ENCODE results near the gene TAS2R60. TPM values are rescaled to one million over a fixed set of nuclear protein-coding genes. Genes with fewer than 3 reads are reported as not detected.
A peak's percentile ranks its signal among the peaks of the same experiment; 100 is the strongest.
"Not testable (repeated sequence)": the region's sequence is repeated elsewhere in the genome, so short reads cannot be mapped to it uniquely, and the experiment has no call there.

The TAS2R60 gene
- polyA plus RNA-seq, 1 donor from 2014 or later, result not detected

- Mint-ChIP-seq H3K4me1 (peaks cover 0 to 3% (median 3%) of the 10 kb centered on the region in 3 donors), H3K27me3 (peaks cover 21% of the 10 kb centered on the region), H3K9me3 (peaks cover 0 to 10% (median 4%) of the 10 kb centered on the region in 3 donors), H3K27ac (no peak overlapping the region), H3K36me3 (peaks cover 2% of the 10 kb centered on the region), H3K4me3 (no peak overlapping the region)
Measured at GRCh38 chr7:143419880-143420279, 23.4 kb upstream of the TAS2R60 start.

- H3K27ac Mint-ChIP-seq, result peak overlapping the region in 1 of 3 donors; percentile 52
- peaks cover 0 to 10% (median 4%) of the 10 kb centered on the region in 3 donors for H3K9me3 Mint-ChIP-seq
- H3K27me3 Mint-ChIP-seq, result peaks cover 17% of the 10 kb centered on the region
- H3K4me1 Mint-ChIP-seq, H3K36me3 Mint-ChIP-seq, H3K4me3 Mint-ChIP-seq: not testable (repeated sequence)
Measured at GRCh38 chr7:143420624-143421023, 22.6 kb upstream of the TAS2R60 start.

GRCh38 chr7:143422033-143422432 is 21.2 kb upstream of the TAS2R60 start:
- peaks cover 2% of the 10 kb centered on the region for H3K36me3 Mint-ChIP-seq

GRCh38 chr7:143424476-143424875 is 18.8 kb upstream of the TAS2R60 start:
- not testable (repeated sequence) for H3K36me3 Mint-ChIP-seq, H3K4me1 Mint-ChIP-seq, H3K27ac Mint-ChIP-seq, H3K4me3 Mint-ChIP-seq, H3K27me3 Mint-ChIP-seq
- peaks cover 0 to 10% (median 4%) of the 10 kb centered on the region in 3 donors for H3K9me3 Mint-ChIP-seq

More at GRCh38 chr7:143422033-143422432, 21.2 kb upstream of the TAS2R60 start:
- Mint-ChIP-seq H3K27me3 (peaks cover 8% of the 10 kb centered on the region), H3K27ac (peak overlapping the region in 1 of 3 donors; percentile 65), H3K4me1 (peaks cover 5% of the 10 kb centered on the region in 3 donors), H3K4me3 (no peak overlapping the region), H3K9me3 (peaks cover 0 to 10% (median 4%) of the 10 kb centered on the region in 3 donors)

- peaks cover 5% of the 10 kb centered on the region in 3 donors for H3K4me1 Mint-ChIP-seq
- peak overlapping the region in 1 of 4 donors; percentile 52 for H3K4me3 Mint-ChIP-seq
- H3K36me3 Mint-ChIP-seq, result peaks cover 1% of the 10 kb centered on the region
- H3K27ac Mint-ChIP-seq, result peak overlapping the region in 2 of 3 donors; percentile 70 to 81
- H3K27me3 Mint-ChIP-seq, result no peaks in the 10 kb centered on the region
- H3K9me3 Mint-ChIP-seq, result peaks cover 0 to under 1% (median 0%) of the 10 kb centered on the region in 3 donors
Measured at GRCh38 chr7:143426479-143427142, 16.6 kb upstream of the TAS2R60 start.

GRCh38 chr7:143429770-143430698 is 13.2 kb upstream of the TAS2R60 start:
- no peaks in the 10 kb centered on the region for H3K9me3 Mint-ChIP-seq
- H3K36me3 Mint-ChIP-seq, result peaks cover 1% of the 10 kb centered on the region
- peaks cover 7% of the 10 kb centered on the region for H3K27me3 Mint-ChIP-seq
- H3K27ac Mint-ChIP-seq, result no peak overlapping the region
- no peak overlapping the region for H3K4me3 Mint-ChIP-seq
- peaks cover 5% of the 10 kb centered on the region in 3 donors for H3K4me1 Mint-ChIP-seq

GRCh38 chr7:143431109-143431508 is 12.1 kb upstream of the TAS2R60 start:
- Mint-ChIP-seq H3K27ac (no peak overlapping the region), H3K4me1 (peaks cover 5% of the 10 kb centered on the region in 3 donors), H3K27me3 (peaks cover 10% of the 10 kb centered on the region), H3K36me3 (peaks cover 1% of the 10 kb centered on the region), H3K9me3 (peaks cover 0 to 2% (median 0%) of the 10 kb centered on the region in 3 donors), H3K4me3 (no peak overlapping the region)

GRCh38 chr7:143433759-143434158 is 9.5 kb upstream of the TAS2R60 start:
- no peak overlapping the region for H3K27ac Mint-ChIP-seq
- H3K27me3 Mint-ChIP-seq, result peaks cover 15% of the 10 kb centered on the region
- no peak overlapping the region for H3K4me3 Mint-ChIP-seq
- H3K36me3 Mint-ChIP-seq, result peaks cover 1% of the 10 kb centered on the region
- H3K4me1 Mint-ChIP-seq, result peaks cover 4 to 6% (median 5%) of the 10 kb centered on the region in 3 donors
- peaks cover 0 to 5% (median 0%) of the 10 kb centered on the region in 3 donors for H3K9me3 Mint-ChIP-seq

- H3K4me3 Mint-ChIP-seq, result no peak overlapping the region
- H3K27ac Mint-ChIP-seq, result no peak overlapping the region
- H3K36me3 Mint-ChIP-seq, result peaks cover under 1% of the 10 kb centered on the region
- peaks cover 4 to 6% (median 5%) of the 10 kb centered on the region in 3 donors for H3K4me1 Mint-ChIP-seq
- peaks cover 0 to 5% (median 0%) of the 10 kb centered on the region in 3 donors for H3K9me3 Mint-ChIP-seq
- H3K27me3 Mint-ChIP-seq, result peaks cover 15% of the 10 kb centered on the region
Measured at GRCh38 chr7:143434660-143435059, 8.6 kb upstream of the TAS2R60 start.

- peaks cover 0 to 5% (median 0%) of the 10 kb centered on the region in 3 donors for H3K9me3 Mint-ChIP-seq
- peaks cover 15% of the 10 kb centered on the region for H3K27me3 Mint-ChIP-seq
- no peak overlapping the region for H3K27ac Mint-ChIP-seq
- H3K4me1 Mint-ChIP-seq, result peaks cover 4 to 6% (median 5%) of the 10 kb centered on the region in 3 donors
- H3K36me3 Mint-ChIP-seq, result no peaks in the 10 kb centered on the region
- no peak overlapping the region for H3K4me3 Mint-ChIP-seq
Measured at GRCh38 chr7:143435266-143435665, 8.0 kb upstream of the TAS2R60 start.

- H3K4me1 Mint-ChIP-seq, result peaks cover 4 to 6% (median 5%) of the 10 kb centered on the region in 3 donors
- no peak overlapping the region for H3K27ac Mint-ChIP-seq
- H3K4me3 Mint-ChIP-seq, result no peak overlapping the region
- no peaks in the 10 kb centered on the region for H3K36me3 Mint-ChIP-seq
- H3K27me3 Mint-ChIP-seq, result peaks cover 15% of the 10 kb centered on the region
- peaks cover 0 to 5% (median 0%) of the 10 kb centered on the region in 3 donors for H3K9me3 Mint-ChIP-seq
Measured at GRCh38 chr7:143436325-143436946, 6.8 kb upstream of the TAS2R60 start.

GRCh38 chr7:143437578-143437977 is 5.7 kb upstream of the TAS2R60 start:
- Mint-ChIP-seq H3K36me3 (no peaks in the 10 kb centered on the region), H3K9me3 (peaks cover 0 to 5% (median 0%) of the 10 kb centered on the region in 3 donors), H3K27me3 (peaks cover 16% of the 10 kb centered on the region), H3K4me3 (peak overlapping the region in 1 of 4 donors; percentile 61), H3K4me1 (peaks cover 4 to 6% (median 5%) of the 10 kb centered on the region in 3 donors), H3K27ac (peak overlapping the region in 1 of 3 donors; percentile 75)

GRCh38 chr7:143439866-143440265 is 3.4 kb upstream of the TAS2R60 start:
- Mint-ChIP-seq H3K27me3 (peaks cover 11% of the 10 kb centered on the region), H3K4me1 (peaks cover 4 to 6% (median 5%) of the 10 kb centered on the region in 3 donors), H3K36me3 (no peaks in the 10 kb centered on the region), H3K4me3 (no peak overlapping the region), H3K27ac (no peak overlapping the region), H3K9me3 (peaks cover 0 to 5% (median 0%) of the 10 kb centered on the region in 3 donors)

GRCh38 chr7:143444063-143444782 is 970 bp downstream of the TAS2R60 start:
- Mint-ChIP-seq H3K27me3 (peaks cover 1% of the 10 kb centered on the region), H3K27ac (no peak overlapping the region), H3K4me3 (no peak overlapping the region), H3K36me3 (no peaks in the 10 kb centered on the region), H3K9me3 (no peaks in the 10 kb centered on the region), H3K4me1 (no peaks in the 10 kb centered on the region)
